Parathyroid adenoma (tissue), 2 donors: ENCODE results near the gene PPP3CB.

Experiments used
- H2AFZ ChIP-seq: fragments of 300-600 bp; sonication (generic); one replicate; pipeline ENCODE4 v1.7.0; 2017; ENCODE audit warnings: antibody characterized with exemption, mild to moderate bottlenecking
- H3K27ac ChIP-seq: fragments of 300-600 bp; sonication (generic); one replicate; pipeline ENCODE4 v1.7.0; 2017
- H3K27me3 ChIP-seq: fragments of 300-600 bp; sonication (generic); one replicate; pipeline ENCODE4 v1.7.0; 2017; ENCODE audit warnings: low read length; ENCODE audit not compliant: control insufficient read depth, insufficient read depth
- H3K36me3 ChIP-seq: fragments of 300-600 bp; sonication (generic); one replicate; pipeline ENCODE4 v1.7.0; 2017; ENCODE audit warnings: low read length; ENCODE audit not compliant: control insufficient read depth, insufficient read depth
- H3K4me1 ChIP-seq: fragments of 300-600 bp; sonication (generic); one replicate; pipeline ENCODE4 v1.7.0; 2017; ENCODE audit warnings: control low read depth
- H3K4me2 ChIP-seq: fragments of 300-600 bp; sonication (generic); one replicate; pipeline ENCODE4 v1.7.0; 2017; ENCODE audit warnings: low read length
- H3K4me3 ChIP-seq: fragments of 300-600 bp; sonication (generic); one replicate; pipeline ENCODE4 v1.7.0; 2017; ENCODE audit warnings: low read depth, low read length
- H3K79me2 ChIP-seq: fragments of 300-600 bp; sonication (generic); one replicate; pipeline ENCODE4 v1.7.0; 2017; ENCODE audit warnings: control low read depth
- H3K9ac ChIP-seq: fragments of 300-600 bp; sonication (generic); one replicate; pipeline ENCODE4 v1.7.0; 2017; ENCODE audit warnings: mild to moderate bottlenecking
- H3K9me3 ChIP-seq: fragments of 300-600 bp; sonication (generic); one replicate; pipeline ENCODE4 v1.7.0; 2017; ENCODE audit warnings: low read length; ENCODE audit not compliant: control insufficient read depth
- CTCF ChIP-seq: fragments of 300-600 bp; sonication (generic); IDR thresholded peaks from one replicate; pipeline ENCODE4 v1.7.0; 2017; ENCODE audit warnings: antibody characterized with exemption, mild to moderate bottlenecking
- donor health status: primary hyperparathyroidism.

Gene PPP3CB

GRCh38 chr10:73493781-73494180 is 2.0 kb downstream of the PPP3CB start:
- Histone ChIP-seq H3K79me2 (peaks cover 29% of the 10 kb centered on the region), H3K4me1 (no peaks in the 10 kb centered on the region), H3K9me3 (no peaks in the 10 kb centered on the region), H2AFZ (no peak overlapping the region), H3K4me2 (peak overlapping the region; percentile 17), H3K27ac (no peak overlapping the region), H3K4me3 (no peak overlapping the region), H3K27me3 (no peaks in the 10 kb centered on the region), H3K9ac (no peak overlapping the region), H3K36me3 (no peaks in the 10 kb centered on the region)
- TF ChIP-seq CTCF = no peak

GRCh38 chr10:73486601-73487000 is 9.2 kb downstream of the PPP3CB start:
- H2AFZ ChIP-seq = no peak overlapping the region
- no peaks in the 10 kb centered on the region for H3K27me3 ChIP-seq
- H3K4me1 ChIP-seq = no peaks in the 10 kb centered on the region
- H3K4me3 ChIP-seq = no peak overlapping the region
- H3K9ac ChIP-seq = no peak overlapping the region
- H3K36me3 ChIP-seq = no peaks in the 10 kb centered on the region
- H3K4me2 ChIP-seq = no peak overlapping the region
- no peak overlapping the region for H3K27ac ChIP-seq
- no peaks in the 10 kb centered on the region for H3K9me3 ChIP-seq
- no peak for TF ChIP-seq CTCF
- peaks cover 37% of the 10 kb centered on the region for H3K79me2 ChIP-seq

- H3K4me1 ChIP-seq = no peaks in the 10 kb centered on the region
- H3K79me2 ChIP-seq = peaks cover 34% of the 10 kb centered on the region
- H3K36me3 ChIP-seq = no peaks in the 10 kb centered on the region
- no peak overlapping the region for H3K4me3 ChIP-seq
- no peaks in the 10 kb centered on the region for H3K9me3 ChIP-seq
- H3K27me3 ChIP-seq = no peaks in the 10 kb centered on the region
- H3K4me2 ChIP-seq = no peak overlapping the region
- no peak overlapping the region for H3K27ac ChIP-seq
- no peak overlapping the region for H2AFZ ChIP-seq
- H3K9ac ChIP-seq = no peak overlapping the region
- TF ChIP-seq CTCF = no peak
These were observed 10.5 kb downstream of the PPP3CB start for GRCh38 chr10:73485320-73485719.

- Histone ChIP-seq H3K9me3 (no peaks in the 10 kb centered on the region), H3K4me3 (no peak overlapping the region), H3K4me1 (no peaks in the 10 kb centered on the region), H3K27ac (no peak overlapping the region), H3K4me2 (no peak overlapping the region), H2AFZ (no peak overlapping the region), H3K36me3 (no peaks in the 10 kb centered on the region), H3K27me3 (no peaks in the 10 kb centered on the region), H3K79me2 (peaks cover 12% of the 10 kb centered on the region), H3K9ac (no peak overlapping the region)
- TF ChIP-seq CTCF = no peak
These were observed 15.7 kb downstream of the PPP3CB start for GRCh38 chr10:73480158-73480557.

GRCh38 chr10:73478636-73479035 is 17.2 kb downstream of the PPP3CB start:
- no peaks in the 10 kb centered on the region for H3K9me3 ChIP-seq
- H3K36me3 ChIP-seq = no peaks in the 10 kb centered on the region
- no peaks in the 10 kb centered on the region for H3K79me2 ChIP-seq
- H2AFZ ChIP-seq = no peak overlapping the region
- no peaks in the 10 kb centered on the region for H3K4me1 ChIP-seq
- TF ChIP-seq CTCF = no peak
- no peak overlapping the region for H3K27ac ChIP-seq
- H3K9ac ChIP-seq = no peak overlapping the region
- H3K27me3 ChIP-seq = no peaks in the 10 kb centered on the region
- no peak overlapping the region for H3K4me3 ChIP-seq
- no peak overlapping the region for H3K4me2 ChIP-seq
